Body of pancreas (tissue), 4 donors: Measurements from ENCODE around the gene ZNF628. TPM values are rescaled to one million over a fixed set of nuclear protein-coding genes. Genes with fewer than 3 reads are reported as not detected.

ENCODE experiments used
- ATAC-seq: fragments of 150-250 bp; one replicate; pipeline ENCODE4 v1.9.1; 2016
- DNase-seq, 4 donors: peaks; one replicate each; pipeline ENCODE4 v3.0.0-alpha.2; 2019
- H3K27ac ChIP-seq, 4 donors: fragments of 200-600 bp; sonication (generic); 1 replicate in 3 of 4; 2 replicates in 1 of 4; pipeline versions ENCODE4 v1.5.1 to v1.6.1; 2016 to 2019; ENCODE audit warnings: mild to moderate bottlenecking in 1 of 4, mixed read lengths in 1 of 4, moderate library complexity in 1 of 4
- H3K27me3 ChIP-seq, 2 donors: fragments of 200-600 bp; sonication (generic); one replicate each; pipeline ENCODE4 v1.6.0; 2016; ENCODE audit warnings: mild to moderate bottlenecking in 1 of 2
- H3K36me3 ChIP-seq, 2 donors: fragments of 200-600 bp; sonication (generic); replicated peaks in 1 of 2; 2 replicates each; pipeline ENCODE4 v1.5.1; 2016; ENCODE audit warnings: low read depth in 2 of 2; ENCODE audit not compliant: insufficient read depth in 1 of 2
- H3K4me1 ChIP-seq: fragments of 200-600 bp; sonication (generic); one replicate; pipeline ENCODE4 v1.6.0; 2016
- H3K4me3 ChIP-seq, 2 donors: fragments of 200-600 bp; sonication (generic); 1 replicate in 1 of 2; 2 replicates in 1 of 2; pipeline ENCODE4 v1.5.1; 2016 to 2019
- H3K9me3 ChIP-seq, 3 donors: fragments of 200-600 bp; sonication (generic); 1 replicate in 2 of 3; 2 replicates in 1 of 3; pipeline ENCODE4 v1.5.1; 2016
- POLR2A ChIP-seq, 3 donors: fragments of 450-650 bp; IDR thresholded peaks; one replicate each; pipeline ENCODE4 v1.6.1; 2016; ENCODE audit warnings: antibody characterized with exemption in 3 of 3, mild to moderate bottlenecking in 2 of 3
- WGBS, 2 donors: methylation state at CpG; one replicate each; pipeline ENCODE4 v1.1.5; 2017; 5-methylcytosine and 5-hydroxymethylcytosine counted together
- intact Hi-C: fragments of 100-400 bp; cut with DNase I; formaldehyde crosslinking; loops from one replicate; pipeline ENCODE4 v1.15.1; 2023
- total RNA-seq, 2 donors: library from RNA; depleted of rRNA; stranded (reverse); fragments of >200 nt; gene quantifications; one replicate each; pipeline ENCODE4 v1.1.0, GENCODE V29; 2016
- TF ChIP-seq, protein P1 (sequence below), 7 experiments: fragments of 450-650 bp in 4 of 7; fragments of 200-600 bp in 3 of 7; sonication (generic) in 3 of 7; IDR thresholded peaks; one replicate each; pipeline ENCODE4 v1.5.1; 2016 to 2019; ENCODE audit warnings: antibody characterized with exemption in 7 of 7

ZNF628 gene
- total RNA-seq, 2 donors from 2014 or later, result 3.4 to 8.2 TPM

DNA sequence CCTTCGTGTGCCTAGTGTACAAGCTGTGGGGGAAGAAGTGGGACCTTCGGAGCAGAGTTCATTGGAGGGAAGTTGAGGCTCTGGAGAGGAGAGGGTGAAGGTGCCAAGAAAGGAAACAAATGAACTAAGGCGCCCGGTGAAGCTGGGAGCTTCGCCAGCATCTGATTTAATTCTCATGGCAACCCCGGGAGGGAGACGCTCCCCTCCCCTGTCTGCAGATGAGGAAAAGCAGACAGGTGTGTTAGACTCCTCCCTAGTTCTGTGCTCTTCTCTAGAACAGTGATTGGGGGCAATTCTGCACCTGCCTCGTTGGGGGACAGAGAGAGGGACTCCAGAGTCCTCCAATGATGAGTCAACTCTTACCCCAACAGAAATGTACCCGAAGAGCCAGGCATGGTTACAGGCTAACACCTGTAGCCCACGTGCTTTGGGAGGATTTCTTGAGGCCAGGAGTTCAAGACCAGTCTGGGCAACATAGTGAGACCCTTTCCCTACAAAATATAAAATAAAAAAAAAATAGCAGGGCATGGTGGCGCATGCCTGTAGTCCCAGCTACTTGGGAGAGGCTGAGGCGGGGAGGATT lies 16.0 kb downstream of the ZNF628 start:
- no peak overlapping the region for H3K27ac ChIP-seq
- WGBS, 2 donors, result 28 to 29% methylated on average over 12 of the region's 12 CpGs

DNA sequence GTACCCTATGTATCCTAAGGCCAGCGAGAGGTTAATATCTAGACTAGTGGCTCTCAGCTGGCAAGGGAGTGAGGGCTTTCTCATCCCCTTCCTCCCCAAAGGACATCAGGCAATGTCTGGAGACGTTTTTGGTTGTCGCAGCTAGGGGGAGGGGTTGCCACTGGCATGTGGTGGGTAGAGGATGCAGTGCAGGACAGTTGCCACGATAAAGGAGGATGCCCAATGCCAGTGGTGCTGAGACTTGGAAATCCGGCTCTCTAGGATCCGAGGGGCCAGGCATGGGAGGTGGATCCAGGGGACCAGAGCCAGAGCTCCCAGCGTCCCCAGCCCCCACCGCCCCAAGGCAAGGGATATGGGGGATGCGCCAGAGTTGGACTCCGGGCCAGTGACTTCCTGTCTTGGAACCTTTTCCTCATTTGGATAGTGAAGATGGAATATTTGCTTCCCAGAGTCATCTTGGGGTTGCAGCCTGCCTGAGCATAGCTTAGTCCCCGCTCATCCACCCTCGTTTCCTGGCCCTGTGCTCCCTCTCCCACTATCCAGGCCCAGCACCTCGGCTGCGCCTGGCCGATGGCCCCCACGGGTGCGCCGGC lies 16.7 kb downstream of the ZNF628 start:
- no peaks in the 10 kb centered on the region for H3K4me1 ChIP-seq
- 35 to 52% methylated on average over 15 to 18 of the region's 18 CpGs for WGBS, 2 donors
- DNase-seq (no peak), ATAC-seq (no peak)
- H3K4me3 ChIP-seq, result no peak overlapping the region
- intact Hi-C loops, result no loop called here
- TF ChIP-seq, protein P1, sequence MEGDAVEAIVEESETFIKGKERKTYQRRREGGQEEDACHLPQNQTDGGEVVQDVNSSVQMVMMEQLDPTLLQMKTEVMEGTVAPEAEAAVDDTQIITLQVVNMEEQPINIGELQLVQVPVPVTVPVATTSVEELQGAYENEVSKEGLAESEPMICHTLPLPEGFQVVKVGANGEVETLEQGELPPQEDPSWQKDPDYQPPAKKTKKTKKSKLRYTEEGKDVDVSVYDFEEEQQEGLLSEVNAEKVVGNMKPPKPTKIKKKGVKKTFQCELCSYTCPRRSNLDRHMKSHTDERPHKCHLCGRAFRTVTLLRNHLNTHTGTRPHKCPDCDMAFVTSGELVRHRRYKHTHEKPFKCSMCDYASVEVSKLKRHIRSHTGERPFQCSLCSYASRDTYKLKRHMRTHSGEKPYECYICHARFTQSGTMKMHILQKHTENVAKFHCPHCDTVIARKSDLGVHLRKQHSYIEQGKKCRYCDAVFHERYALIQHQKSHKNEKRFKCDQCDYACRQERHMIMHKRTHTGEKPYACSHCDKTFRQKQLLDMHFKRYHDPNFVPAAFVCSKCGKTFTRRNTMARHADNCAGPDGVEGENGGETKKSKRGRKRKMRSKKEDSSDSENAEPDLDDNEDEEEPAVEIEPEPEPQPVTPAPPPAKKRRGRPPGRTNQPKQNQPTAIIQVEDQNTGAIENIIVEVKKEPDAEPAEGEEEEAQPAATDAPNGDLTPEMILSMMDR (IDR thresholded peaks at IDR 0.05), result no peak
- TF ChIP-seq POLR2A (IDR thresholded peaks at IDR 0.05), result no peak
- peak overlapping the region in 1 of 4 donors; percentile 55 for H3K27ac ChIP-seq
- no peaks in the 10 kb centered on the region for H3K36me3 ChIP-seq
- H3K9me3 ChIP-seq, result no peaks in the 10 kb centered on the region
- no peaks in the 10 kb centered on the region for H3K27me3 ChIP-seq

More for the DNA sequence above, 16.0 kb downstream of the ZNF628 start:
- no peaks in the 10 kb centered on the region for H3K9me3 ChIP-seq
- H3K36me3 ChIP-seq, result no peaks in the 10 kb centered on the region
- no peak overlapping the region for H3K4me3 ChIP-seq
- DNase-seq, result no peak
- intact Hi-C loops, result no loop called here
- H3K27me3 ChIP-seq, result no peaks in the 10 kb centered on the region
- TF ChIP-seq POLR2A (IDR thresholded peaks at IDR 0.05), result no peak
- TF ChIP-seq, protein P1 (IDR thresholded peaks at IDR 0.05), result no peak
- peaks cover 5% of the 10 kb centered on the region for H3K4me1 ChIP-seq
- ATAC-seq, result no peak

DNA sequence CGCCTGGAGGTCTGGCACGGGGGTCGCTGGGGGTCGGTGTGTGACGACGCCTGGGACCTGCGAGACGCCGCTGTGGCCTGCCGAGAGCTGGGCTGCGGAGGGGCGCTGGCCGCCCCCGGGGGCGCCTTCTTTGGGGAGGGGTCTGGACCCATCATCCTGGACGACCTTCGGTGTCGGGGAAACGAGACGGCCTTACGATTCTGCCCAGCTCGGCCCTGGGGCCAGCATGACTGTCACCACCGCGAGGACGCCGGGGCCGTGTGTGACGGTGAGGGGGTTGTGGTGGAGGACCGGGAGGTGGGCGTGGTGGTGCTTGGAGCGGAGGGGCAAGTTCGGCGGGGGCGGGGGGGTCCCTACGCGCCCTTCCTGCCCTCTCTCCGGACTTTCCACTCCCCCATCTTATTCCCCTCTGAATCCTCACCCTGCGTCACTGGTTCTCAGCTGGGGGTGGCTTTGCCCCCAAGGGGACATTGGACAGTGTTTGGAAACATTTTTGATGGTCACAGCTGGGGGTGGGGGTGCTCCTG lies 17.3 kb downstream of the ZNF628 start:
- peak overlapping the region in 1 of 4 donors; percentile 55 for H3K27ac ChIP-seq
- H3K27me3 ChIP-seq, result no peaks in the 10 kb centered on the region
- DNase-seq, result no peak
- 26 to 51% methylated on average over 13 to 32 of the region's 38 CpGs for WGBS, 2 donors
- no peak for ATAC-seq
- TF ChIP-seq, protein P1 (IDR thresholded peaks at IDR 0.05), result no peak
- TF ChIP-seq POLR2A (IDR thresholded peaks at IDR 0.05), result no peak
- no peak overlapping the region for H3K4me3 ChIP-seq
- H3K36me3 ChIP-seq, result no peaks in the 10 kb centered on the region
- H3K9me3 ChIP-seq, result no peaks in the 10 kb centered on the region
- intact Hi-C loops, result no loop called here
- H3K4me1 ChIP-seq, result no peaks in the 10 kb centered on the region

DNA sequence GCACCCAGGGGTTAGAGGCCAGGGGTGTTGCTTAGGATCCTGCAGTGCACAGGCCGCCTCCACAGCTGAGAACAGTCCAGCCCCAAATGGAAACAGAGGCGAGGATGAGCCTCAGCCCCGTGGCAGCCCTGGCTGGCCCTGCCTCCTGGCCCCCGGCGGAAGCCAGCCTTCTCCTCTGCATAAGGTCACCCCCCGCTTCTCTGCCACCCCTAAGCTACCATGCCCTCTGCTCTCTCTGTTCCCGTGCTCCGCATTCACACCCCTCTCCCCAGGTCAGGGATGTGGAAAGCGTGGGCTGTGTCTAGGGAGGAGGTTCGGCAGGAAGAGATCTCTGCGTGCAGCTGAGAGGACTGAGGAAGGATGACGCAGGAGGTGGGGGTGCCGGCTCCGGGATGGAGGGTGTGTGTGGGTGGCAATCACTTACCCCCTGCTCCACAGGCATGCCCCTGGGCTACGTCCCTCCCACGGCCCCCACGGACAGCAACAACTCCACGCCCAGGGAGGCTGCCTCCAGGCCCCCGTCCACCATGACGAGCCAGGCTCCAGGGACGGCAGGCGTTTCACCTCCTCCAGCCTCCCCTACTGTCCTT lies 17.9 kb downstream of the ZNF628 start:
- no peaks in the 10 kb centered on the region for H3K27me3 ChIP-seq
- peak overlapping the region in 1 of 4 donors; percentile 25 for H3K27ac ChIP-seq
- no peak overlapping the region for H3K4me3 ChIP-seq
- H3K9me3 ChIP-seq, result no peaks in the 10 kb centered on the region
- ATAC-seq (peak; percentile 54), DNase-seq (no peak)
- TF ChIP-seq, protein P1 (IDR thresholded peaks at IDR 0.05), result no peak
- no peak for TF ChIP-seq POLR2A (IDR thresholded peaks at IDR 0.05)
- H3K4me1 ChIP-seq, result no peaks in the 10 kb centered on the region
- WGBS, 2 donors, result 33 to 43% methylated on average over 16 to 22 of the region's 22 CpGs
- intact Hi-C loops, result no loop called here
- H3K36me3 ChIP-seq, result no peaks in the 10 kb centered on the region
